Heart right ventricle (tissue), 16 donors: ENCODE results near the gene ANKS6. TPM values are rescaled to one million over a fixed set of nuclear protein-coding genes. Genes with fewer than 3 reads are reported as not detected.

Source experiments
- ATAC-seq, 8 donors: fragments of 200-7000 bp; cut with Tn5 transposase; one replicate each; pipeline ENCODE4 v1.9.1; 2020; ENCODE audit warnings: mild to moderate bottlenecking in 8 of 8, moderate library complexity in 8 of 8, moderate number of reproducible peaks in 1 of 8
- DNase-seq, 2 donors: peaks; one replicate each; pipeline ENCODE4 v3.0.0-alpha.2; 2020
- H3K27ac ChIP-seq, 10 donors: fragments of 200-600 bp; sonication (generic) in 2 of 10; one replicate each; pipeline versions ENCODE4 v1.5.0 to v1.8.0; 2020 to 2022; ENCODE audit warnings: mild to moderate bottlenecking in 3 of 10
- H3K27me3 ChIP-seq, 7 donors: fragments of 200-600 bp; one replicate each; pipeline ENCODE4 v1.8.0; 2021 to 2022; ENCODE audit warnings: mild to moderate bottlenecking in 2 of 7
- H3K36me3 ChIP-seq, 9 donors: fragments of 200-600 bp; sonication (generic) in 1 of 9; one replicate each; pipeline versions ENCODE4 v1.5.0 to v1.8.0; 2020 to 2022; ENCODE audit warnings: mild to moderate bottlenecking in 2 of 9
- H3K4me1 ChIP-seq, 9 donors: fragments of 200-600 bp; sonication (generic) in 1 of 9; one replicate each; pipeline versions ENCODE4 v1.5.0 to v1.8.0; 2020 to 2022; ENCODE audit warnings: mild to moderate bottlenecking in 4 of 9
- H3K4me3 ChIP-seq, 10 donors: fragments of 200-600 bp; sonication (generic) in 2 of 10; one replicate each; pipeline versions ENCODE4 v1.5.0 to v1.8.0; 2020 to 2022; ENCODE audit warnings: mild to moderate bottlenecking in 7 of 10, moderate library complexity in 2 of 10
- H3K9me3 ChIP-seq, 11 donors: fragments of 200-600 bp in 10 of 11; sonication (generic) in 2 of 11; one replicate each; pipeline versions ENCODE4 v1.5.0 to v1.8.0; 2013 to 2022; ENCODE audit warnings: mild to moderate bottlenecking in 2 of 11, control low read depth in 1 of 11, moderate library complexity in 1 of 11
- WGBS, 2 donors: extraction: QIAGEN DNeasy Blood & Tissue Kit; methylation state at CpG; one replicate each; pipeline ENCODE4 v1.1.7; 2013; ENCODE audit warnings: inconsistent platforms in 1 of 2; 5-methylcytosine and 5-hydroxymethylcytosine counted together
- intact Hi-C, 10 donors: fragments of 100-400 bp; cut with DNase I; formaldehyde crosslinking; loops; one replicate each; pipeline versions ENCODE4 v1.11.1 to v1.14.2; 2022
- polyA plus RNA-seq, 2 donors: library from polyadenylated mRNA; stranded (reverse); fragments of 200-250 nt; gene quantifications; one replicate each; pipeline ENCODE4 v1.2.3, GENCODE V29; 2013
- total RNA-seq, 10 donors: library from RNA; stranded (reverse); fragmentation: NEBNext Ultra II Directional in 3 of 10; extraction: Animal tissue kit (Norgen Biotek cat#: 25700) in 3 of 10; gene quantifications; one replicate each; pipeline versions ENCODE4 v1.2.1 to v1.2.4, GENCODE V29; 2021 to 2023
- TF ChIP-seq, protein P1 (sequence below), 9 donors: fragments of 200-600 bp; sonication (generic) in 2 of 9; IDR thresholded peaks; one replicate each; pipeline versions ENCODE4 v1.5.0 to v1.8.0; 2021 to 2022; ENCODE audit warnings: antibody characterized with exemption in 9 of 9, mild to moderate bottlenecking in 5 of 9, moderate library complexity in 1 of 9
- donor health status: Arrhythmogenic right ventricular cardiomyopathy.
- donor health status: ischemic (EF 13 %, LVEDD 7.1; RV severe dilation, severe dysfunction).
- donor health status: healthy with polysubstance abuse.
- donor health status: DM: no; HTN: yes; CAD: no.
- donor health status: DM: no; HTN: no; CAD: no.
- donor health status: ischemic (EF 25% LVEDD 6.9; RV normal size, moderate dysfunction).
- donor health status: ischemic (EF 25% LVEDD 5.7; RV mildly dilated, moderate dysfunction).
- donor health status: healthy.
- donor health status: DM: yes; HTN: yes; CAD: no.
- donor health status: Ischemic cardiomyopathy.
- donor health status: ischemic (EF 35%, LVEDD 5.7; RV mildly dilated, moderate dysfunction).
- donor health status: nonischemic (EF 11% LVEDD 7.7; RV severe dilation, severe dysfunction).
- donor health status: DM: yes; HTN: yes; CAD: no.
- donor health status: PGD.
- donor health status: ischemic (EF 29% LVEDD 5.4; RV normal size, mild dysfunction).
- donor health status: nonischemic (EF 23%, LVEDD 6.1; RV moderate dilation, normal function).

ANKS6 gene
- total and polyA plus RNA-seq, 12 donors = 3.1 to 8.0 (median 4.2) TPM

- WGBS, 2 donors = 65 to 79% methylated on average over 1 of the region's 1 CpG
- DNase-seq = no peak
- Histone ChIP-seq H3K9me3 (peaks cover 0 to 12% (median 0%) of the 10 kb centered on the region in 11 donors), H3K27me3 (peaks cover 0 to 29% (median 0%) of the 10 kb centered on the region in 7 donors), H3K27ac (no peak overlapping the region), H3K4me3 (no peak overlapping the region), H3K36me3 (no peaks in the 10 kb centered on the region), H3K4me1 (peaks cover 0 to 7% (median 0%) of the 10 kb centered on the region in 9 donors)
- TF ChIP-seq, protein P1, sequence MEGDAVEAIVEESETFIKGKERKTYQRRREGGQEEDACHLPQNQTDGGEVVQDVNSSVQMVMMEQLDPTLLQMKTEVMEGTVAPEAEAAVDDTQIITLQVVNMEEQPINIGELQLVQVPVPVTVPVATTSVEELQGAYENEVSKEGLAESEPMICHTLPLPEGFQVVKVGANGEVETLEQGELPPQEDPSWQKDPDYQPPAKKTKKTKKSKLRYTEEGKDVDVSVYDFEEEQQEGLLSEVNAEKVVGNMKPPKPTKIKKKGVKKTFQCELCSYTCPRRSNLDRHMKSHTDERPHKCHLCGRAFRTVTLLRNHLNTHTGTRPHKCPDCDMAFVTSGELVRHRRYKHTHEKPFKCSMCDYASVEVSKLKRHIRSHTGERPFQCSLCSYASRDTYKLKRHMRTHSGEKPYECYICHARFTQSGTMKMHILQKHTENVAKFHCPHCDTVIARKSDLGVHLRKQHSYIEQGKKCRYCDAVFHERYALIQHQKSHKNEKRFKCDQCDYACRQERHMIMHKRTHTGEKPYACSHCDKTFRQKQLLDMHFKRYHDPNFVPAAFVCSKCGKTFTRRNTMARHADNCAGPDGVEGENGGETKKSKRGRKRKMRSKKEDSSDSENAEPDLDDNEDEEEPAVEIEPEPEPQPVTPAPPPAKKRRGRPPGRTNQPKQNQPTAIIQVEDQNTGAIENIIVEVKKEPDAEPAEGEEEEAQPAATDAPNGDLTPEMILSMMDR (IDR thresholded peaks at IDR 0.05) = no peak
- intact Hi-C loops = no loop called here
- no peak for ATAC-seq
These were observed 5.6 kb upstream of the ANKS6 start for GRCh38 chr9:98801969-98802371.

DNA sequence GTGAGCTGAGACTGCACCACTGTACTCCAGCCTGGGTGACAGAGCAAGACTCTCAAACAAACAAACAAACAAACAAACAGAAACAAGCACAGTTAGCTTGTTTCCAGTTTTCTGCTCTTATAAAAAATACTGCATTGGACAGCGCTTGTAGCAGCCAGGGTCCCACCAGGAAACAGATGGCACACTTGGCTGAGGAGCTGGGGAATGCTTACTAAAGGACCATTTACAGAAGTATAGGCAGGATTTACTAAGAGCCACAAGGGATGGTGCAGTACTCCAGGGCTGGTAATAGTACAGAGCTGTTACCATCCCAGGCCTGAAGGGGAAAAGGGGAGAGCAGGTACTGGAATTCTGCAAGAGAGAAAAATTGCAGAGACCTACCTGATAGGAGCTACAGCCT is 5.2 kb upstream of the ANKS6 start:
- H3K27ac ChIP-seq = no peak overlapping the region
- intact Hi-C loops = no loop called here
- DNase-seq (no peak), ATAC-seq (no peak)
- peaks cover 0 to 9% (median 0%) of the 10 kb centered on the region in 9 donors for H3K4me1 ChIP-seq
- peaks cover 0 to 25% (median 0%) of the 10 kb centered on the region in 7 donors for H3K27me3 ChIP-seq
- 88 to 93% methylated on average over 1 of the region's 1 CpG for WGBS, 2 donors
- peaks cover 0 to 12% (median 0%) of the 10 kb centered on the region in 11 donors for H3K9me3 ChIP-seq
- TF ChIP-seq, protein P1 (IDR thresholded peaks at IDR 0.05) = no peak
- no peak overlapping the region for H3K4me3 ChIP-seq
- no peaks in the 10 kb centered on the region for H3K36me3 ChIP-seq

DNA sequence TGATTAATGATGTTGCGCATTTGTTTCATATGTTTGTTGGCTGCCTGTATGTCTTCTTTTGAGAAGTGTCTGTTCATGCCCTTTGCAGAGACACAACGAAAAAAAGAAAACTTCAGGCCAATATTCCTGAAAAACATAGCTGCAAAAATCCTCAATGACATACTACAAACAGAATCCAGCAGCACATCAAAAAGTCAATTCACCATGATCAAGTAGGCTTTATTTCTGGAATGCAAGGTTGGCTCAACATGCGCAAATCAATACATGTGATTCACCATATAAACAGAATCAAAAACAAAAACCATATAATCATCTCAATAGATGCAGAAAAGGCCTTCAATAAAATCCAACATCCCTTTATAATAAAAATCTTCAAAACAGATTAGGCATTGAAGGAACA is 1.9 kb upstream of the ANKS6 start:
- Histone ChIP-seq H3K36me3 (no peaks in the 10 kb centered on the region), H3K4me3 (no peak overlapping the region), H3K9me3 (peaks cover 0 to 12% (median 0%) of the 10 kb centered on the region in 11 donors), H3K4me1 (peaks cover 0 to 18% (median 10%) of the 10 kb centered on the region in 9 donors), H3K27me3 (peaks cover 0 to 18% (median 0%) of the 10 kb centered on the region in 7 donors), H3K27ac (no peak overlapping the region)
- 96 to 97% methylated on average over 3 of the region's 3 CpGs for WGBS, 2 donors
- DNase-seq (no peak), ATAC-seq (no peak)
- intact Hi-C loops = no loop called here
- TF ChIP-seq, protein P1 (IDR thresholded peaks at IDR 0.05) = no peak

DNA sequence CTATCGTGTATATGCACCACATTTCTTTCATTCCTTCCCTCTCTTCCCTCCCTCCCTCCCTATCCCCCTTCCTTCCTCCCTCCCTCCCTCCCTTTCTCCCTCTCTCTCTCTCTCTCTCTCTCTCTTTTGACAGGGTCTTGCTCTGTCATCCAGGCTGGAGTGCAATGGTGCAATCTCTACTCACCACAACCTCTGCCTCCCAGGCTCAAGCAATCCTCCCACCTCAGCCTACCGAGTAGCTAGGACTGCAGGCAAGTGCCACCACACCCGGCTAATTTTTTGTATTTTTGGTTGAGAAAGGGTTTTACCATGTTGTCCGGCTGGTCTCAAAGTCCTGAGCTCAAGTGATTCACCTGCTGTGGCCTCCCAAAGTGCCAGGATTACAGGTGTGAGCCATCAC is 1.1 kb upstream of the ANKS6 start:
- ATAC-seq (no peak), DNase-seq (no peak)
- Histone ChIP-seq H3K4me1 (peaks cover 0 to 18% (median 10%) of the 10 kb centered on the region in 9 donors), H3K27ac (no peak overlapping the region), H3K4me3 (no peak overlapping the region), H3K36me3 (no peaks in the 10 kb centered on the region), H3K9me3 (peaks cover 0 to 12% (median 0%) of the 10 kb centered on the region in 11 donors), H3K27me3 (peaks cover 0 to 12% (median 0%) of the 10 kb centered on the region in 7 donors)
- TF ChIP-seq, protein P1 (IDR thresholded peaks at IDR 0.05) = no peak
- 93% methylated on average over 4 of the region's 4 CpGs for WGBS, 2 donors
- intact Hi-C loops = no loop called here
